HepG2 (cell line): Measurements from ENCODE around the gene NDUFAF8. TPM values are rescaled to one million over a fixed set of nuclear protein-coding genes. Genes with fewer than 3 reads are reported as not detected.
A peak's percentile ranks its signal among the peaks of the same experiment; 100 is the strongest.

ENCODE experiments used
- ATAC-seq: fragments of 200-7000 bp; cut with Tn5 transposase; 3 replicates; pipeline ENCODE4 v1.9.1; 2020; ENCODE audit warnings: mild to moderate bottlenecking, moderate library complexity
- BruUV-seq: library from RNA; stranded (reverse); fragments of 400-500 nt; replicated peaks from 2 replicates; lab custom pipeline; 2021; lab: Mats Ljungman, UMichigan
- CTCF ChIA-PET: fragments of 300-600 bp; formaldehyde crosslinking; extraction: SDS; loops from one replicate; lab custom pipeline; 2021; ENCODE audit warnings: low total read pairs, inconsistent platforms, low intra/inter-chr PET ratio; lab: Yijun Ruan, JAX
- POLR2A ChIA-PET: fragments of 350-600 bp; sonication (Branson Sonifier 250); formaldehyde crosslinking; loops from one replicate; lab custom pipeline; 2020; ENCODE audit warnings: antibody characterized with exemption, inconsistent platforms; lab: Yijun Ruan, JAX
- DNase-seq: peaks from one replicate; pipeline ENCODE4 v3.0.0-alpha.2; 2015; ENCODE audit warnings: low spot score
- FAIRE-seq: peaks from 3 replicates; lab custom pipeline; 2011; peaks lifted over from hg19 to GRCh38; lab: Jason Lieb, UNC
- H2AFZ ChIP-seq: one replicate; pipeline ENCODE4 v1.6.1; 2011; ENCODE audit warnings: low read length, inconsistent platforms
- H3K27ac ChIP-seq: fragments of 300-600 bp; 3 replicates; pipeline ENCODE4 v1.8.0; 2011; ENCODE audit warnings: mixed run types, mild to moderate bottlenecking, mixed read lengths, low read length, inconsistent platforms; ENCODE audit not compliant: insufficient read depth; ENCODE audit errors: extremely low read length
- H3K27me3 ChIP-seq, 2 experiments: fragments of 200-600 bp in 1 of 2; 2 replicates in 1 of 2; 3 replicates in 1 of 2; pipeline versions ENCODE4 v1.6.0 to v1.8.0; 2011; ENCODE audit warnings: low read length in 2 of 2, mild to moderate bottlenecking in 2 of 2, moderate library complexity in 2 of 2, inconsistent platforms in 1 of 2; ENCODE audit not compliant: insufficient read depth in 2 of 2, control insufficient read depth in 1 of 2
- H3K36me3 ChIP-seq, 2 experiments: fragments of 200-600 bp in 1 of 2; replicated peaks in 1 of 2; 2 replicates in 1 of 2; 3 replicates in 1 of 2; pipeline versions ENCODE4 v1.5.1 to v1.8.0; 2011; ENCODE audit warnings: low read length in 2 of 2, inconsistent platforms in 1 of 2; ENCODE audit not compliant: insufficient read depth in 2 of 2, control insufficient read depth in 1 of 2
- H3K4me1 ChIP-seq: 2 replicates; pipeline ENCODE4 v1.5.1; 2012; ENCODE audit warnings: low read length, inconsistent platforms; ENCODE audit not compliant: insufficient read depth
- H3K4me2 ChIP-seq: 2 replicates; pipeline ENCODE4 v1.6.0; 2011; ENCODE audit warnings: low read depth, low read length, inconsistent platforms
- H3K4me3 ChIP-seq, 3 experiments: fragments of 200-600 bp in 1 of 3; sonication (generic), shearing (Covaris generic) in 1 of 3; replicated peaks in 1 of 3; 2 replicates each; pipeline ENCODE4 v1.5.1; 2011 to 2016; ENCODE audit warnings: low read length in 3 of 3, inconsistent platforms in 2 of 3, low read depth in 2 of 3, mild to moderate bottlenecking in 2 of 3, control low read depth in 1 of 3, mixed read lengths in 1 of 3; ENCODE audit not compliant: insufficient read depth in 1 of 3
- H3K79me2 ChIP-seq: one replicate; pipeline ENCODE4 v1.6.1; 2011; ENCODE audit warnings: low read length, inconsistent platforms; ENCODE audit not compliant: insufficient read depth
- H3K9ac ChIP-seq: 2 replicates; pipeline ENCODE4 v1.6.0; 2011; ENCODE audit warnings: mild to moderate bottlenecking, low read depth, low read length, inconsistent platforms; ENCODE audit not compliant: insufficient read depth
- H3K9me3 ChIP-seq: 2 replicates; pipeline ENCODE4 v1.5.1; 2012; ENCODE audit warnings: mild to moderate bottlenecking, low read length
- H4K20me1 ChIP-seq: 2 replicates; pipeline ENCODE4 v1.6.0; 2011; ENCODE audit warnings: inconsistent platforms, mild to moderate bottlenecking, low read length, moderate library complexity; ENCODE audit not compliant: insufficient read depth
- ARID2 ChIP-seq: sonication (generic); formaldehyde crosslinking; IDR thresholded peaks from 2 replicates; pipeline ENCODE4 v1.8.1; 2022; ENCODE audit warnings: mild to moderate bottlenecking, missing genetic modification reagents, borderline replicate concordance
- MTA1 ChIP-seq: sonication (generic); formaldehyde crosslinking; IDR thresholded peaks from 2 replicates; pipeline ENCODE4 v1.4.0; 2020; ENCODE audit warnings: missing genetic modification reagents, mild to moderate bottlenecking, borderline replicate concordance
- SETDB1 ChIP-seq: sonication (generic); formaldehyde crosslinking; IDR thresholded peaks from 2 replicates; pipeline ENCODE4 v1.5.1; 2020; ENCODE audit warnings: missing genetic modification reagents, mild to moderate bottlenecking, borderline replicate concordance
- SKI ChIP-seq: fragments of 450-650 bp; IDR thresholded peaks from one replicate; pipeline ENCODE4 v1.6.1; 2018; ENCODE audit warnings: mild to moderate bottlenecking; ENCODE audit not compliant: partially characterized antibody
- TBX2 ChIP-seq: sonication (generic); formaldehyde crosslinking; IDR thresholded peaks from 2 replicates; pipeline ENCODE4 v1.5.0; 2020; ENCODE audit warnings: missing genetic modification reagents, mild to moderate bottlenecking, borderline replicate concordance
- TCF12 ChIP-seq, 2 experiments: fragments of 450-650 bp in 1 of 2; sonication (generic) in 1 of 2; formaldehyde crosslinking in 1 of 2; IDR thresholded peaks; 2 replicates each; pipeline versions ENCODE4 v1.6.1 to v1.8.0; 2017 to 2022; ENCODE audit warnings: antibody characterized with exemption in 1 of 2, mild to moderate bottlenecking in 1 of 2, missing genetic modification reagents in 1 of 2, moderate library complexity in 1 of 2
- THYN1 ChIP-seq: sonication (generic); formaldehyde crosslinking; IDR thresholded peaks from 2 replicates; pipeline ENCODE4 v1.8.1; 2023; ENCODE audit warnings: low read depth, mild to moderate bottlenecking, moderate library complexity, missing genetic modification reagents, borderline replicate concordance
- ZC3H13 ChIP-seq: sonication (generic); formaldehyde crosslinking; IDR thresholded peaks from 2 replicates; pipeline ENCODE4 v1.8.1; 2023; ENCODE audit warnings: mild to moderate bottlenecking, missing genetic modification reagents, moderate library complexity
- ZNF496 ChIP-seq: sonication (generic); formaldehyde crosslinking; IDR thresholded peaks from 2 replicates; pipeline ENCODE4 v1.8.1; 2023; ENCODE audit warnings: mild to moderate bottlenecking, moderate library complexity, missing genetic modification reagents; ENCODE audit not compliant: insufficient replicate concordance
- ZNF567 ChIP-seq: sonication (generic); formaldehyde crosslinking; IDR thresholded peaks from 2 replicates; pipeline ENCODE4 v1.8.1; 2023; ENCODE audit warnings: mild to moderate bottlenecking, missing genetic modification reagents, borderline replicate concordance
- ZNF619 ChIP-seq: sonication (generic); formaldehyde crosslinking; IDR thresholded peaks from 2 replicates; pipeline ENCODE4 v1.4.0; 2020; ENCODE audit warnings: mild to moderate bottlenecking, missing genetic modification reagents
- ZNF687 ChIP-seq: sonication (generic); formaldehyde crosslinking; IDR thresholded peaks from 2 replicates; pipeline ENCODE4 v1.5.1; 2020; ENCODE audit warnings: mild to moderate bottlenecking, missing genetic modification reagents, moderate library complexity
- ZNF780A ChIP-seq: sonication (generic); formaldehyde crosslinking; IDR thresholded peaks from 2 replicates; pipeline ENCODE4 v1.8.0; 2022; ENCODE audit warnings: mild to moderate bottlenecking, missing genetic modification reagents, moderate library complexity
- ZNF788 ChIP-seq: sonication (generic); formaldehyde crosslinking; IDR thresholded peaks from 2 replicates; pipeline ENCODE4 v1.5.0; 2020; ENCODE audit warnings: mild to moderate bottlenecking, missing genetic modification reagents, borderline replicate concordance
- WGBS: methylation state at CpG from one replicate; pipeline ENCODE4 v1.1.6; 2017; ENCODE audit warnings: low lambda C conversion rate; 5-methylcytosine and 5-hydroxymethylcytosine counted together
- in situ Hi-C: cut with HindIII; loops from 2 replicates; pipeline ENCODE4 v1.10.0; 2017; ENCODE audit warnings: low pct_unique_long_range_greater_than_20kb; ENCODE audit not compliant: extremely low pct_ligation_motif_present
- intact Hi-C: fragments of 100-400 bp; cut with micrococcal nuclease; formaldehyde crosslinking; loops from one replicate; pipeline ENCODE4 v1.10.0; 2022; ENCODE audit not compliant: unreplicated experiment
- polyA plus RNA-seq, 8 experiments: library from polyadenylated mRNA; depleted of rRNA in 3 of 8; stranded (reverse) in 7 of 8; unstranded in 1 of 8; fragments of >200 nt; fragmentation: Illumina TruSeq in 4 of 8; extraction: Trizol in 4 of 8; gene quantifications; 2 replicates each; pipeline versions ENCODE4 v1.2.1 to v1.2.3, GENCODE V29; 2011 to 2016; ENCODE audit warnings: low read depth in 4 of 8, missing spikeins in 1 of 8, mixed read lengths in 1 of 8; ENCODE audit not compliant: insufficient read depth in 1 of 8
- total RNA-seq, 5 experiments: library from RNA; depleted of rRNA; stranded (reverse); fragments of >200 nt; fragmentation: Illumina TruSeq; extraction: Trizol; gene quantifications; 2 replicates each; pipeline ENCODE4 v1.2.3, GENCODE V29; 2016; ENCODE audit warnings: low read depth in 1 of 5
- TF ChIP-seq, protein P1 (sequence below): conservative IDR thresholded peaks from 2 replicates; pipeline ENCODE4 v1.6.1; 2018; ENCODE audit warnings: missing genetic modification reagents
- TF ChIP-seq, protein P2 (sequence below): sonication (generic); IDR thresholded peaks from 2 replicates; pipeline ENCODE4 v1.6.1; 2016; ENCODE audit warnings: low read depth, borderline replicate concordance

NDUFAF8 gene
- total and polyA plus RNA-seq, 2 of the 13 experiments (the other 11 are each of a cell fraction or from before 2014, with no cell fraction given), result 75.6 to 233 TPM

GRCh38 chr17:81245665-81246342 is 6.7 kb downstream of the NDUFAF8 start:
- POLR2A ChIA-PET, result interaction anchor here (0.9 kb wide), 1 partner anchor 151 kb away, joined by 3 read pairs; no protein-coding TSS in a partner anchor
- BruUV-seq, result TSS peak; percentile 27
- no peak for DNase-seq
- Histone ChIP-seq H3K9ac (no peak overlapping the region), H4K20me1 (peaks cover 4% of the 10 kb centered on the region; the same call in 1 of the 2 replicates), H3K4me2 (0 out of 2 replicates have a peak overlapping the region, but pooled peaks have one; percentile 57), H3K9me3 (no peaks in the 10 kb centered on the region), H3K4me3 (no peak overlapping the region), H3K27me3 (no peaks in the 10 kb centered on the region), H3K4me1 (peaks cover 27% of the 10 kb centered on the region), H3K36me3 (peaks cover 10 to 14% of the 10 kb centered on the region in 2 experiments; a peak in 3 of 5 replicates), H2AFZ (no peak overlapping the region), H3K27ac (no peak overlapping the region), H3K79me2 (peaks cover 6% of the 10 kb centered on the region)
- CTCF ChIA-PET, result no interaction called here
- 97% methylated on average over 18 of the region's 37 CpGs for WGBS
- FAIRE-seq, result no peak
- ATAC-seq, result peak; percentile 11
- intact Hi-C loops (no loop called here), in situ Hi-C loops (no loop called here)
- TF ChIP-seq, protein P1, sequence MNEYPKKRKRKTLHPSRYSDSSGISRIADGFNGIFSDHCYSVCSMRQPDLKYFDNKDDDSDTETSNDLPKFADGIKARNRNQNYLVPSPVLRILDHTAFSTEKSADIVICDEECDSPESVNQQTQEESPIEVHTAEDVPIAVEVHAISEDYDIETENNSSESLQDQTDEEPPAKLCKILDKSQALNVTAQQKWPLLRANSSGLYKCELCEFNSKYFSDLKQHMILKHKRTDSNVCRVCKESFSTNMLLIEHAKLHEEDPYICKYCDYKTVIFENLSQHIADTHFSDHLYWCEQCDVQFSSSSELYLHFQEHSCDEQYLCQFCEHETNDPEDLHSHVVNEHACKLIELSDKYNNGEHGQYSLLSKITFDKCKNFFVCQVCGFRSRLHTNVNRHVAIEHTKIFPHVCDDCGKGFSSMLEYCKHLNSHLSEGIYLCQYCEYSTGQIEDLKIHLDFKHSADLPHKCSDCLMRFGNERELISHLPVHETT (CRISPR knock-in tag), result 0 out of 2 replicates have a peak, but pooled peaks have one; percentile 34
- TF ChIP-seq ZNF687 (CRISPR knock-in tag) (0 out of 2 replicates have a peak, but pooled peaks have one; percentile 40), ZC3H13 (CRISPR knock-in tag) (0 out of 2 replicates have a peak, but pooled peaks have one; percentile 62), SKI (no peak), ARID2 (no peak), TCF12 (IDR thresholded peaks at IDR 0.05) (no peak), TCF12 (CRISPR knock-in tag; IDR thresholded peaks at IDR 0.05) (0 out of 2 replicates have a peak, but pooled peaks have one; percentile 66), SETDB1 (CRISPR knock-in tag) (no peak), ZNF788 (CRISPR knock-in tag) (peak; percentile 20; the same call in 1 of the 2 replicates), THYN1 (CRISPR knock-in tag) (no peak), MTA1 (CRISPR knock-in tag) (no peak), ZNF619 (no peak), ZNF567 (CRISPR knock-in tag) (no peak), ZNF496 (CRISPR knock-in tag) (no peak), TBX2 (CRISPR knock-in tag) (peak; percentile 37; the same call in 1 of the 2 replicates), ZNF780A (CRISPR knock-in tag) (no peak)
- TF ChIP-seq, protein P2, sequence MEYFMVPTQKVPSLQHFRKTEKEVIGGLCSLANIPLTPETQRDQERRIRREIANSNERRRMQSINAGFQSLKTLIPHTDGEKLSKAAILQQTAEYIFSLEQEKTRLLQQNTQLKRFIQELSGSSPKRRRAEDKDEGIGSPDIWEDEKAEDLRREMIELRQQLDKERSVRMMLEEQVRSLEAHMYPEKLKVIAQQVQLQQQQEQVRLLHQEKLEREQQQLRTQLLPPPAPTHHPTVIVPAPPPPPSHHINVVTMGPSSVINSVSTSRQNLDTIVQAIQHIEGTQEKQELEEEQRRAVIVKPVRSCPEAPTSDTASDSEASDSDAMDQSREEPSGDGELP, result 0 out of 2 replicates have a peak, but pooled peaks have one; percentile 22
